HG02678 (cell line): ENCODE measurements around the gene B4GALNT4.
"Not testable (repeated sequence)": the region's sequence is repeated elsewhere in the genome, so short reads cannot be mapped to it uniquely, and the experiment has no call there.

Source experiments
- ATAC-seq: cut with Tn5 transposase; IDR thresholded peaks from one replicate; pipeline ENCODE4 v1.9.1; 2021; ENCODE audit warnings: mild to moderate bottlenecking, moderate library complexity; ENCODE audit not compliant: unreplicated experiment

Gene B4GALNT4

DNA sequence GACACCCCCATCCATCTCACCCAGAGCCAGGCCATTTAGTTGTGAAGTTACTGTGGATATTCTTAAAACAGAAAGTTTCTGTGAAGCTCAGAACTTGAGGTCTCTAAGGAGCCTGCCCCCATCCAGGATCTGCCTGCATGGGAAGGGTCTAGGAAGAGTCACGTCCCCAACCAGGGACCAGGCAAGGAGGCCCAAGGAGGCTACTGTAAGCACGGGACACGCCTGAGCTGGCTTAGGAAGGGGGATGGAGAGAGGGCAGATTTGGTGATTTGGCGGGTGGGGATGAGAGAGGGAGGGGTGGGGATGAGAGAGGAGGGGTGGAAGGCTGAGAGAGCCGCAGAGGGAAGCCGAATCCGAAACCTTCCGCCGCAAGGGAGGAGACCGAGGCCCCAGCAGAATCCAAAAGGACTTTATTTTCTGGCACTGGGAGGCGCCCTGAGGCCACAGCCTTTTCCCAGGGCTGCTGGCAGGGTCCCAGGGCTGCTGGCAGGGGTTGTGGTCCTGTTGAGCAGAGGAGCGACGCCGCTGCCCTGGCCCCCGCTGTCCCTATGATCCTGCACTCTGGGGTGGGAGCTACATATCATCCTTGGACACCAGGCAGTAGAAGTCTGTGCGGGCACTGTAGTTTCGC lies 36.1 kb downstream of the B4GALNT4 start:
- no peak for ATAC-seq

DNA sequence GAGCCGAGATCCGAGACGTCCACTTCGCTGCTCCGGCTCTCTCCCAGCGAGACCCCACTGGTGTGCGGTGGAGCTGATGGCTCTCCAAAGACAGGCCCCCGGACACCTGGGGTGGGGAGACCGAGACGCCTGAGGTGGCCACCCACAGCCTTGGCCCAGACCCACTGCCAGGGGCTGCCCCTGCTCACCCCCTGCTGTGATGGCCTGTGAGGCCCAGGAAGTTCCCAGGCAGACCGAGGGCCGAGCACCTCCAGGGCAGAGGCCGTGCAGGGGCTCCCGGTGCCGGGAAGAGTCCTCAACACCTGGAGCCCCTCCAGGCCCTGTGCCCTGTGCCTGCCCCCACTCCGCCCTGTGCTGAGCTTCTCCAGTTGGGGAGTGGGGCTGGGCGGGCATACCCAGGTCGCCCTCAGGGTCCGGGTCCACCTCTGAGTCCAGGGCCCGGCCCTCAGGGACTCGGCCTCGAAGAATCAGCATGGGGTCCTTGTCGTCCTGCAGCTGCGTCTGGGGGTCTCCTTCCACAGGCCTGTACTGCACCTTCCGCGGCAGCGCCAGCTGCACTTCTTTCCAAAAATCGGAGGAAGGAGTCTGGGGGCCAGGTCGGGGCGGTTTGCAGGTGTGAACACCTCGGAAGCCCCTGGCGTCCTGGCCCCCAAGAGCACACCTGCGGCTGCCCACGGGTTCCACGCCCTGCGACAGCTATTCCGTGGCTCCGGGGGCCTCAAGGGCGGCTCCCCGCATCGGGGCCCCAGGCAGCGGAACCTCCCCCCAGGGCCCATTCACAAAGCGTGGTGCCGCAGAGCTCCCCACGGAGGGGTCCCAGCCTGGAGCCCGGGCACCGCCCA lies 36.9 kb downstream of the B4GALNT4 start:
- no peak for ATAC-seq

DNA sequence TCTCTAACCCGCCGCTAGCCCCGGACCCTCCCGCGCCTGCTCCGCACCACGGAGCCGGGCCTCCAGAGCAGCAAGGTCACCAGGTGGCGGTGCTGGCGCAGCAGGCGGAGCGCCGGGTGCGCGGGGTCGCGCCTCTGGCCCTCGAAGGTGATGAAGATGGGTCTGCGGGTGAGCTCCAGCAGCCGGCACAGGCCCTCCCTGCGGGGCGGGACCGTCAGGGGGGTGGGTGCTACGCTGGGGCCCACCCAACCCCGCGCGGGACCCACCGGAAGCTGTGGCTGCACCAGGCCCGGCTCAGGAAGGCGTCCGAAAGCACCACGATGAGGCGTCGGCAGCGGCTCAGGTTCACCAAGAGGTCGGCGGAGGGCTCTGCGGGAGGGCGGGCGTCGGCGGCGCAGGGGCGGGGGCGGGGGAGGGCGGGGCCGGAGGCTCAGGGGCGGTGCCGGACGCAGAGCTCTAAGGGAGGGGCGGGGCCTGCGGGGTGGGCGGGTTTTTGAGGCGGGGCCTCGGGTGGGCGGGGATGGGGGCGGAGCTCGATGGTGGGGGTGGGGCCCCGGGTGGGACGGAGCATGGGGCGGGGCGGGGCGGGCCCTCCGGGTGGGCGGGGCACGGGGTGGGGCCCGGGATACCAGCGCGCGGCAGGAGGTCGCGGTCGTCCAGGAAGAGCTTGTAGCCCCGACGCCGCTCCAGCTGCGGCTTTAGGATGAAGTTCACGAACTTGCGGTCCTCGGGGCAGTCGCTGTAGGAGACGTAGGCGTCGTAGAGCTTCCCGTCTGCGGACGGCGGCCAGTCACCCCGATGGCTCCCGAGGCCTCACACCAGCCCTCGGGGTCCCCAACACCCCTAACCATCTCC lies 37.7 kb downstream of the B4GALNT4 start:
- ATAC-seq, result peak; percentile 79

DNA sequence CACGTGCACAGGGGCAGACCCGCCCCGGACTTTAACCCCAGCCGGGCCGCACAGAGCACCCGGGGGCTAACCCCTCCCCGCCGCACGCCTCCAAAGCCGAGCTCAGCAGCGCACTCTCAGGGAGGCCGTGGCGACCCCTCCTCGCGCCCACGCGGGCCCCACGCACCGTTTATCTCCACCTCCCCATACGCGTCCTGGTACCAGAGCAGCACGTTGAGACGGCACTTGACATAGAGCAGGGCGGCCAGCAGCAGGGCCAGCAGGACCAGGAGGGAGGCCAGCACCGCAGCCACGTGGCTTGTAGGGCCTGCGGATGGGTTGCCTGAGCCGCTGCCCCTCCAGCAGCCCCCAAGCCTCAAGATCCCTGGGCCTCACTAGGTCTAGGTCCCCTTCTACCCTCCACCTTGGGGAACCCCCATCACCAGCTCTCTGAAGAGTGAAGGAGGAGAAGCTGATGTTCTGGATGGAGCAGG lies 38.4 kb downstream of the B4GALNT4 start:
- ATAC-seq, result no peak

DNA sequence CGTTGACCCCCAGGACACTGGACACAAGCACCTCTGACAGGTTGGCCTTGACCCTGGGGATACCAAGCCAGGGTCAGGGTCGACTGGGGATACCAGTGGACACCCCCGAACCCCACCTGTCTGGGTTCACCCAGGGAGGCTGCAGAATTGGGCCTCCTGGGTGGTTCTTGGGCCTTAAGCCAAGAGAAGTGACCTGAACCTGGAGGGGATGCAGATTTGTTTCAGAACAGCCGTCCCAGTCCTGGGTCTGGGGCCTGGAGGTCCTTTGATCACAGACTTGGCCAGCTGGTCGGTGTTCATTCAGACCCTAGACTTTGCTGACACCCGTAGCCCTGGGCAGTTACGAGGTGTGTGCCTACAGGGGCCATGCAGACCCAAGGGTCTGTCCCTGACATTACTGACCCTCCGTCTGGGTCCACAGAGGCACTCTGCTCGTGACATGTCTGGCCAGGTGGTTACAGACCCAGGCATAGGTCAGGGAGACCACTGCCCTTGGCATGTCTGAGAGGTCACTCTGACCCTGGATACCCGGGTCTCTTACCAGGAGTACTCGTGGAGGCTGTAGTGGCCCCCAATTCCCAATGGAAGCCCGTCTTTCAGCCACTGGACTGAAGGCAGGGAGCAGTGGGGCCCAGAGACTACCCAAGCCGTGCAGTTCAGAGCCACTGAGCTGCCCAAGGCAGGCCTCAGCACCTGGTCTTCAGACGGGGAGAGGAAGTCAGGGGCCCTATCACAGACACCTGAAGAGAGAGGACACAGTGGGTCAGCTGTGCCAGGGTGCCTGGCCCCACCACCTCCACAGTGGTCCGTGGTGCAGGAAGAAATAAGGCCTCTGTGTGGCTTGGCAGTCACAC lies 39.1 kb downstream of the B4GALNT4 start:
- ATAC-seq, result no peak

DNA sequence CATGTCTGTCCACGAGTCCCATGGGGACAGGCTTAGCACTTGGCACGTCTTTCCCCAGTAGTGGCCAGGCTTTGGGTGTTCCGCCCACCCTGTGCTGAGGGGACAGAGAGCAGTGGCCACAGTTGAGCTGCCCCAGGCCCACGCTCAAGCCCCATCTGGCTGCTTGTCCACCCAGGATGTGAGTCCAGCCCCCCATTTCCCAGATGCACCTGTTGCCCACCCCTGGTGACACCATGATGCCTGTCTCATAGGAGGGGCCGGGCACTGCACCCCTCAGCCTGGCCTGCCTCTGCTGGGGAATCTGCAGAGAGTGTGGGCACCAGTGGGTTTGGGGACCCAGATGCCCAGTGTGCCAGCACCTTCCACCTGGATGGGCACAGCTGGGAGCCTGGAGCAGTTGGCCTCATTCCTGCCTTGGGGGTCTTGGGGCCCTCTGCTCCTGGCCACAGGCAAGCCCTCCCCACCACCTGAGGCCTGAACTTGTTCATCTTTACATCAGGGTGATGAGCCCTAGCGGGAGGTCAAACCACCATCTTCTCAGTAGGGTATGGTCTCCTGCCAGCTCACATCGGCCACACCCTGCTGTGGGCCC lies 39.8 kb downstream of the B4GALNT4 start:
- ATAC-seq, result no peak

DNA sequence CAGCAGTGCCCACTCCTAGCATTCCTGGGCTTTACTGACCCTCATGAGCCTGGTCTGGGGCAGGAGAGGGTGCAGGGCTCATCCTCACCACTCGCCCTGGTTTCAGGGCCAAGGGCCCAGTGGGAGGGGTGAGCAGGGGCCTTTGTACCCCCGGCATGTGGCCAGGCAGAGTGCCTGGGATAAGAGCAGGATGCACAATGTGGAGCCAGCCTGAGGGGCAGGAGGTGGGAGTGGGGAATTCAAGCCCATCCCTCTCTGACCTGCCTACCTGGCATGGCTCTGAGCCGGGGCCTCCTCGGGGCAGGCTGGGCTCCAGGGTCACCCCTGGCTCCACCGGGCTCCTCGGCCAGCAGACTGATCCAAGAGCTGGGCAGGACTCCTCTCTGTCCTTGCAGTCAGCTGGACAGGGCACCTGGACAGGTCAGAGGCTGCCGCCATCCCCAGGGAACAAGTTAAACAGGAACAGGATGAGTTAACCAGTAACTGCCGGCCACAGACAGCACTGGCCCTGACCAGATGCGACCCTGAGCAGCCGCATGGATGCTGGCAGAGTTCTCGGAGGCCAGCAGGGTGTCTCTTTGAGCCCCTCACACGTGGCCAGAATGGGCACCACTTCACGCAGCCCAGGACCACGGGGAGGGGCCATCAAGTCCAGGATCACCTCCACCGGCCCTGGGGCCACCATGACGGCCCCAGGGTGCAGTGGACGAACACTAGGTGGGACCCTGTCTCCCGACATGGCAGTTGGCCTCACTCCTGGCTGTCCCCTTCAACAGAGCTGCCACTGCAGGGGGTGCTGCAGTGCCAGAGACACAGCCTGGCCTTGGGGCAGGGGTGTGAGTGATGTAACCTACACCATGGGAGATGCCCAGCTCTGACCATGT lies 40.5 kb downstream of the B4GALNT4 start:
- ATAC-seq, result no peak

DNA sequence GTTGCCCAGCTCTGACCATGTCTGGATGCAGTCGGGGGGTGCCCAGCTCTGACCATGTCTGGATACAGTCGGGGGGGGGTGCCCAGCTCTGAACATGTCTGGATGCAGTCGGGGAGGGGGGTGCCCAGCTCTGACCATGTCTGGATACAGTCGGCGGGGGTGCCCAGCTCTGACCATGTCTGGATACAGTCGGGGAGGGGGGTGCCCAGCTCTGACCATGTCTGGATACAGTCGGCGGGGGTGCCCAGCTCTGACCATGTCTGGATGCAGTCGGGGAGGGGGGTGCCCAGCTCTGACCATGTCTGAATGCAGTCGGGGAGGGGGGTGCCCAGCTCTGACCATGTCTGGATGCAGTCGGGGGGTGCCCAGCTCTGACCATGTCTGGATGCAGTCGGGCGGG lies 41.4 kb downstream of the B4GALNT4 start:
- not testable (repeated sequence) for ATAC-seq

DNA sequence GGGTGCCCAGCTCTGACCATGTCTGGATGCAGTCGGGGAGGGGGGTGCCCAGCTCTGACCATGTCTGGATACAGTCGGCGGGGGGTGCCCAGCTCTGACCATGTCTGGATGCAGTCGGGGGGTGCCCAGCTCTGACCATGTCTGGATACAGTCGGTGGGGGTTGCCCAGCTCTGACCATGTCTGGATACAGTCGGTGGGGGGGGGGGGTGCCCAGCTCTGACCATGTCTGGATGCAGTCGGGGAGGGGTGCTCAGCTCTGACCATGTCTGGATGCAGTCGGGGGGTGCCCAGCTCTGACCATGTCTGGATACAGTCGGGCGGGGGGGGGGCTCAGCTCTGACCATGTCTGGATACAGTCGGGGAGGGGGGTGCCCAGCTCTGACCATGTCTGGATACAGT lies 42.2 kb downstream of the B4GALNT4 start:
- ATAC-seq, result not testable (repeated sequence)

DNA sequence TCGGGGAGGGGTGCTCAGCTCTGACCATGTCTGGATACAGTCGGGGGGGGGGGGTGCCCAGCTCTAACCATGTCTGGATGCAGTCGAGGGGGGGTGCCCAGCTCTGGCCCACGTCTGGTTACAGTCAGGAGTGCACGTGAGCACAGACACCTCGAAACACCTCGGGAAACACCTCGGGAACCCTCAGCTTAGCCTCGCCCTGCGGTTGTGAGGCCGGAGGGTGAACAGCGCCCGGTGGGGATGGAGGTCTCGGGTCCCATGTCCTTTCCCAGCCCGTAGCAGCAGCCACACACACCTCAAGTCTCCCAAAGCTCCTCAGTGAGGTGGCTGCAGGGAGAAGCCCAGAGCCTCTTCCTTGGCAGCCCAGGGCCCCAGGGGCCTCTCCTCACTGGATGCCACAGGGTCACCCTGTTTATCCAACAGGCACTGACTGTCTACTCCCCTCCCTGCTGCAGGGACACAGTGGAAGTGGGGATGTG lies 43.4 kb downstream of the B4GALNT4 start:
- no peak for ATAC-seq

DNA sequence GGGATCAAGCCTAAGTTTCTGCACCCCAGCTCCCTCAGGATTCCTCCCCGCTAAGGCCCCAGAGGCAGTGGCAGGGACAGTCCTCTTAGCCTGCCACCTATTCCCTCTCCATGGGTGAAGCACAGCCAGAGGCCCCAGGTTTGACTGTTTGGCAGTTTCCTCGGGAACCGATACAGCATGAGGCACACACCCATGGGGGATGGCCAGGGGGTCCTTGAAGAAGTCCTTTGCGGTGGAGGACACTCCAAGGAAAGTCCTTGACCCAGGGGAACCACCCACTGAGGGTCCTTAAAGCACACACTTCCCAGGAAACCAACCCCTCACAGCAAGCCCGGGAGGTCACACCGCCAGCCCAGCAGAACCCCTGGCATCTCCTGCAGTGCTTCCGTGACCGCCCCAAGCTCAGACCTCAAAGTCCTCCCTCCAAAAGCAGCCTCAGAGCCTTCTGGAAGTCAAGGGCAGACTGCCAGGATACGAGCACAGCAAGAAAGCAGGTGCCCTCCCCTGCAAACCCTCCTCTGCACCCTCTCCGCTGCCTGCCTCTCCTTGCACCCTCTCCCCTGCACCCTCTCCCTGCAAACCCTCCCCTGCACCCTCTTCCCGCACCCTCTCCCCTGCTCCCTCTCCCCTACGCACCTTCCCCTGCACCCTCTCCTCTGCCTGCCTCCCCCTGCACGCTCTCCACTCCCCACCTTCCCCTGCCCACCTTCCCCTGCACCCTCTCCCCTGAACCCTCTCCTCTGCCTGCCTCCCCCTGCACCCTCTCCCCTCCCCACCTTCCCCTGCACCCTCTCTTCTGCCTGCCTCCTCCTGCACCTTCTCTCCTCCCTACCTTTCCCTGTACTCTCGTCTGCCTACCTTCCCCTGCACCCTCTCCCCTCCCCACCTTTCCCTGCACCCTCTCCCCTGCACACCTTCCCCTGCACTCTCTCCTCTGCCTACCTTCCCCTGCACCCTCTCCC lies 44.1 kb downstream of the B4GALNT4 start:
- ATAC-seq, result no peak

DNA sequence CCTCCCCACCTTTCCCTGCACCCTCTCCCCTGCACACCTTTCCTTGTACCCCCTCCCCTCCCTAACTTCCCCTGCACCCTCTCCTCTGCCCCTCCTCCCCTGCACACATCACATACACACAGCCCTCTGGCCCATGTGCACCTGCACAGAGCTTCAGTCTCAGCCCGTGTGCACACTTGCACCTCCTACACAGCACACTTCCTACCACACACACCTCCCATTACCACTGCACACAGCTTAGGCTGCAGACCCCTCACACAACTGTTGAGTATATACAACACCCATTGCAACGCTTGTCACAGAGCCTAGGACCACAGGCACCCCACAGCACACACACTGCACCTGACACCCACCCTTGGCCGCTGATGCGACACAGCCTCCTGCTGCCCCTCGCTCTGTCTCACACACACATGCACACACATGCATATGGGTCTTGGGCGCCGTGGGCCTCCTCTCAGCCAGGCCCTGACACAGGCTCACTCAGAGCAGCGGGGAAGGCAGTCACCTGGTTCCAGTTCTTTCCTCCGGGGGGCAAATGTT lies 45.1 kb downstream of the B4GALNT4 start:
- no peak for ATAC-seq

DNA sequence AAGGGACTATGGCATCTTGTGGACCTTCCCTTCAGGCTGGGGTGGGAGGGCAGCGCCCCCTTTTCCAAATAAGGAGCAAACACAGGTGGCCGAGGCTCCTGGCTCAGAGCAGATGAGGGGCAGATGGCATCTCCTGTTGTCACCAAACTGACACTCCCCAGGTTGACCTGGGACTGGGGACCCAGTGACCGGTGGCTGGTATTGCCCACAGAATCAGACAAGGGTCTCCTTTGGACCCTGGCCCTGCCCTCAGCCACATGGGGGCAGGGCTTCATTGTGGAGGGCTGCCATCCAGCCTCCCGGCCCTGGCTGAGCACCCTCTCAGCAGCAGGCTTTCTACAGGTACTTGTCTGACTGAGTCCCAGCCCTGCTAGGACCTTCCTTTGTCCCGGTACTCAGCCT lies 46.3 kb downstream of the B4GALNT4 start:
- ATAC-seq, result no peak

DNA sequence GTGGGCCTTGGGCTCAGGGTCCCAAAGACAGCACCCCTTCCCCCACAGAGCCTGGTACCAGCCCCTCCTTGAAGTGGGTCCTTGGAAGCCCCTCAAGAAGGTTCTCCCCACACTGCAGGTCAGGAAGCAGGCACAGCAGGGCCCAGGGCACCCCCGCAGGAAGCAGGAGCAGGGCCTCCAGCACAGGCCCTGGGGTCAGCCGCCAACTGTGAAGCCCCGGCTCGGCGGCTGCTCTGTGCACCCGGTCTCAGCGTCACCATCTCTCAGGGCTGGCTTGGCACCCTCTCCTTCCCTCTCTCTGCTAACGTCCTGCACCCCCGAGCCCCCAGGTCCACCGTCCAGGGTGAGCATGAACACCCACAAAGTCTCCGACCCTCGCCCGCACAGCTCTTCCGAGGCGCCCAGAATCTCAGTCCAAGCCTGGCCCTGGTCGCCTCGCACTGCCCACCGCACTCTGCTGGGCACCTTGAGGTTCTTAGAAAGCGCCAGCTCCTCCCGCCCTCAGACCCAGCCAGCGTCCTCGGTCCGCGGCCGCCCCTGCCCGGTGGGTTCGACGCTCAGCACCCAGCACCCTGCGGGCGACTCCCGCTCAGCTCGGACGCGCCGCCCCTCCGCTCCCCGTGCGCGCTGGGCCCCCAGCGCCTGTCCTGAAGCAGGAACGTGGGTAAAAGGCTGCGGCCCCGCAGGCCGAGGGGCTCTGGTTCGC lies 46.9 kb downstream of the B4GALNT4 start:
- ATAC-seq, result no peak

DNA sequence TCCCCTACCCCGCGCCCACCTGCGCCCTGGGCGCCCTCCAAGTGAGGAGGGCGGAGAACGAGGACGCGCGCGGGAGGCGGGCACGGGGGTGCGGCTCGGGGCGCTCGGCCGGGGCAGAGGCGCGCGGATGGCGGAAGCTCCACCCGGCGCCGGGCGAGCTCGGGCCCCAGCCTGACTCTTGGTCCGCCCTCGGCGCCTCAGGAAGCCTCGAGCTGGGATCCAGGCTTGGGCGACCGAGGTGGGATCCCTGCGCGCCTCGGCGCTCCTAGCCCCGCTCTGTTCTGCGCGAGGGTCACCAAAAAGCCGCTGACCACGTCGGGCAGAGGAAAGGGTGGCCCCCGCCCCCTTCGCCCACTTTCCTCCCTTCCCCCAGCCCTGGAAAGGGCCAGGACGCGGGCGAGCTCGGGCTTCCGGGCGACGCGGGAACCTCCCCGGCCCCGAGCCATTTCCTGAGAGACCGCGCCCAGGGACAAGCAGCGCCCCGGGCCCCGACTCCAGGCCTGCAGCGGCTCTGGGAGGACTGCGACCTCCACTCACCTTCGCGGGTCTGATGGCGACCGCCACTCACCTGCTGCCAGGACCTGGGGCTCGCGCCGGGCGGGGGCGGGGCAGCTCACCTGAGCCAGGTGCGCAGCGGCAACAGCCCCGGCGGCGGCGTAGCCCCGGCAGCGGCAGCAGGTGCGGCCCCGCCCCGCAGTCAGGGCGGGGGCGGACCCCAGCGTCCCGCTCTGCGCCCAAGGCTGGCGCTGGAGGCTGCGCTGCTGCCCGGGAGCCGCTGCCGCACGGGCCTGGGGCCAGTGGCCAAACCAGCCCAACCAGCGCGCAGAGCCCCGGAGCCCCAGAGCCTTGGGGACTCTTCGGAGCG lies 47.7 kb downstream of the B4GALNT4 start:
- no peak for ATAC-seq
